ENCODE data around the gene BCL7A. TPM values are rescaled to one million over a fixed set of nuclear protein-coding genes. Genes with fewer than 3 reads are reported as not detected.

BCL7A gene
- total and polyA plus RNA-seq, 8 donors, result 1.5 to 11.6 (median 2.8) TPM

- H3K4me3 ChIP-seq, result no peak overlapping the region
- intact Hi-C loops (cut with DNase I; ENCODE audit: low total_unique reads), result no loop called here
- no peaks in the 10 kb centered on the region for H3K36me3 ChIP-seq
- no peak overlapping the region for H3K27ac ChIP-seq
- no peak for DNase-seq
- no peak for TF ChIP-seq POLR2AphosphoS5 (IDR thresholded peaks at IDR 0.05)
- TF ChIP-seq EP300 (IDR thresholded peaks at IDR 0.05), result no peak
- TF ChIP-seq POLR2A (IDR thresholded peaks at IDR 0.05), result no peak
- no peaks in the 10 kb centered on the region for H3K27me3 ChIP-seq
- WGBS, 5 donors, result 70 to 81% (median 75%) methylated on average over 13 of the region's 13 CpGs
- H3K4me1 ChIP-seq, result peaks cover 5 to 13% (median 6%) of the 10 kb centered on the region in 4 donors
- H3K9me3 ChIP-seq, result peaks cover 0 to 7% (median 3%) of the 10 kb centered on the region in 4 donors
These were observed 24.6 kb upstream of the BCL7A start for GRCh38 chr12:121996945-121997612.

GRCh38 chr12:122001466-122002209, 20.0 kb upstream of the BCL7A start:
- Histone ChIP-seq H3K27ac (no peak overlapping the region), H3K36me3 (no peaks in the 10 kb centered on the region), H3K4me3 (no peak overlapping the region), H3K27me3 (peaks cover 0 to 5% (median 0%) of the 10 kb centered on the region in 3 donors), H3K9me3 (peaks cover 0 to 7% (median 3%) of the 10 kb centered on the region in 4 donors), H3K4me1 (peaks cover under 1 to 12% (median 9%) of the 10 kb centered on the region in 4 donors)
- 81 to 93% (median 85%) methylated on average over 17 of the region's 17 CpGs for WGBS, 5 donors
- intact Hi-C loops (cut with DNase I; ENCODE audit: low total_unique reads), result no loop called here
- peak in 1 of 2 donors; percentile 25 for DNase-seq
- TF ChIP-seq POLR2A (IDR thresholded peaks at IDR 0.05) (no peak), POLR2AphosphoS5 (IDR thresholded peaks at IDR 0.05) (no peak), CTCF (IDR thresholded peaks at IDR 0.05) (no peak), EP300 (IDR thresholded peaks at IDR 0.05) (no peak)

- peak in 1 of 2 donors; percentile 35 for DNase-seq
- Histone ChIP-seq H3K27me3 (peaks cover 0 to 5% (median 0%) of the 10 kb centered on the region in 3 donors), H3K9me3 (peaks cover 0 to 5% (median 3%) of the 10 kb centered on the region in 4 donors), H3K27ac (peak overlapping the region in 3 of 5 donors; percentile 12 to 45 (median 35)), H3K4me1 (peaks cover 0 to 9% (median 7%) of the 10 kb centered on the region in 4 donors), H3K4me3 (no peak overlapping the region), H3K36me3 (no peaks in the 10 kb centered on the region)
- intact Hi-C loops (cut with DNase I; ENCODE audit: low total_unique reads), result no loop called here
- 65 to 69% (median 66%) methylated on average over 24 to 28 of the region's 28 CpGs for WGBS, 5 donors
- TF ChIP-seq POLR2A (IDR thresholded peaks at IDR 0.05), result no peak
- TF ChIP-seq POLR2AphosphoS5 (IDR thresholded peaks at IDR 0.05), result no peak
- no peak for TF ChIP-seq EP300 (IDR thresholded peaks at IDR 0.05)
- TF ChIP-seq CTCF (IDR thresholded peaks at IDR 0.05), result no peak
These were observed 17.8 kb upstream of the BCL7A start for GRCh38 chr12:122003651-122004611.

- Histone ChIP-seq H3K36me3 (no peaks in the 10 kb centered on the region), H3K9me3 (no peaks in the 10 kb centered on the region), H3K27me3 (peaks cover 0 to 5% (median 0%) of the 10 kb centered on the region in 3 donors), H3K27ac (peak overlapping the region in 2 of 5 donors; percentile 35 to 45), H3K4me3 (no peak overlapping the region), H3K4me1 (peaks cover 0 to 9% (median 7%) of the 10 kb centered on the region in 4 donors)
- intact Hi-C loops (cut with DNase I; ENCODE audit: low total_unique reads), result no loop called here
- TF ChIP-seq CTCF (IDR thresholded peaks at IDR 0.05) (no peak), POLR2AphosphoS5 (IDR thresholded peaks at IDR 0.05) (no peak), POLR2A (IDR thresholded peaks at IDR 0.05) (no peak), EP300 (IDR thresholded peaks at IDR 0.05) (no peak)
- DNase-seq, result peak in 1 of 2 donors; percentile 37
- 57 to 74% (median 70%) methylated on average over 12 of the region's 12 CpGs for WGBS, 5 donors
These were observed 17.0 kb upstream of the BCL7A start for GRCh38 chr12:122004633-122005071.

All from stomach (tissue), 9 donors.